HEK293 (cell line): ENCODE data around the gene ATP5F1D.

Experiments used
- BCL11A ChIP-seq: fragments of 450-650 bp; formaldehyde crosslinking; IDR thresholded peaks from 2 replicates; pipeline ENCODE4 v1.5.1; 2016; ENCODE audit warnings: low read depth, missing biosample characterization, missing genetic modification characterization
- BCL6B ChIP-seq: fragments of 450-650 bp; formaldehyde crosslinking; IDR thresholded peaks from 2 replicates; pipeline ENCODE4 v1.5.1; 2017; ENCODE audit warnings: missing biosample characterization, missing genetic modification characterization
- EGR2 ChIP-seq: fragments of 450-650 bp; formaldehyde crosslinking; IDR thresholded peaks from 2 replicates; pipeline ENCODE4 v1.5.1; 2016; ENCODE audit warnings: low read depth, missing biosample characterization, missing genetic modification characterization
- MZF1 ChIP-seq: fragments of 450-650 bp; formaldehyde crosslinking; IDR thresholded peaks from 2 replicates; pipeline ENCODE4 v1.5.1; 2017; ENCODE audit warnings: missing biosample characterization, missing genetic modification characterization, borderline replicate concordance
- PRDM10 ChIP-seq: fragments of 450-650 bp; formaldehyde crosslinking; IDR thresholded peaks from 2 replicates; pipeline ENCODE4 v1.5.1; 2016; ENCODE audit warnings: missing biosample characterization, missing genetic modification characterization
- SP3 ChIP-seq: fragments of 450-650 bp; formaldehyde crosslinking; IDR thresholded peaks from 2 replicates; pipeline ENCODE4 v1.5.1; 2016; ENCODE audit warnings: missing biosample characterization, missing genetic modification characterization
- SP7 ChIP-seq: fragments of 450-650 bp; formaldehyde crosslinking; IDR thresholded peaks from 2 replicates; pipeline ENCODE4 v1.5.1; 2016; ENCODE audit warnings: missing biosample characterization, missing genetic modification characterization
- YY1 ChIP-seq: fragments of 450-650 bp; formaldehyde crosslinking; IDR thresholded peaks from 2 replicates; pipeline ENCODE4 v1.5.1; 2018; ENCODE audit warnings: missing biosample characterization, missing genetic modification characterization
- YY2 ChIP-seq: fragments of 450-650 bp; formaldehyde crosslinking; IDR thresholded peaks from 2 replicates; pipeline ENCODE4 v1.5.1; 2016; ENCODE audit warnings: missing biosample characterization, missing genetic modification characterization
- ZBTB10 ChIP-seq: fragments of 450-650 bp; formaldehyde crosslinking; IDR thresholded peaks from 2 replicates; pipeline ENCODE4 v1.5.1; 2016; ENCODE audit warnings: missing biosample characterization, missing genetic modification characterization
- ZBTB20 ChIP-seq: fragments of 450-650 bp; formaldehyde crosslinking; IDR thresholded peaks from 2 replicates; pipeline ENCODE4 v1.5.1; 2016; ENCODE audit warnings: missing biosample characterization, missing genetic modification characterization
- ZIC2 ChIP-seq: fragments of 450-650 bp; formaldehyde crosslinking; IDR thresholded peaks from 2 replicates; pipeline ENCODE4 v1.5.1; 2016; ENCODE audit warnings: missing biosample characterization, missing genetic modification characterization
- ZNF335 ChIP-seq: fragments of 450-650 bp; formaldehyde crosslinking; conservative IDR thresholded peaks from 2 replicates; pipeline ENCODE4 v1.5.1; 2016; ENCODE audit warnings: missing biosample characterization, missing genetic modification characterization
- ZNF473 ChIP-seq: fragments of 450-650 bp; formaldehyde crosslinking; IDR thresholded peaks from 2 replicates; pipeline ENCODE4 v1.5.1; 2017; ENCODE audit warnings: missing biosample characterization, missing genetic modification characterization
- ZNF48 ChIP-seq: fragments of 450-650 bp; formaldehyde crosslinking; IDR thresholded peaks from 2 replicates; pipeline ENCODE4 v1.5.1; 2016; ENCODE audit warnings: missing biosample characterization, missing genetic modification characterization
- ZNF518A ChIP-seq: fragments of 450-650 bp; formaldehyde crosslinking; conservative IDR thresholded peaks from 2 replicates; pipeline ENCODE4 v1.5.1; 2016; ENCODE audit warnings: low read depth, missing biosample characterization, missing genetic modification characterization
- ZNF521 ChIP-seq: fragments of 450-650 bp; formaldehyde crosslinking; IDR thresholded peaks from 2 replicates; pipeline ENCODE4 v1.5.1; 2017; ENCODE audit warnings: missing biosample characterization, mild to moderate bottlenecking, missing genetic modification characterization
- ZNF580 ChIP-seq: fragments of 450-650 bp; formaldehyde crosslinking; IDR thresholded peaks from 2 replicates; pipeline ENCODE4 v1.5.1; 2016; ENCODE audit warnings: missing biosample characterization, missing genetic modification characterization
- ZNF596 ChIP-seq: fragments of 450-650 bp; IDR thresholded peaks from 2 replicates; pipeline ENCODE4 v1.5.0; 2018; ENCODE audit warnings: missing biosample characterization, mild to moderate bottlenecking, missing genetic modification characterization, moderate library complexity
- ZNF621 ChIP-seq: fragments of 450-650 bp; formaldehyde crosslinking; IDR thresholded peaks from 2 replicates; pipeline ENCODE4 v1.5.1; 2017; ENCODE audit warnings: missing biosample characterization, missing genetic modification characterization
- ZNF629 ChIP-seq: fragments of 450-650 bp; formaldehyde crosslinking; IDR thresholded peaks from 2 replicates; pipeline ENCODE4 v1.5.1; 2017; ENCODE audit warnings: missing biosample characterization, missing genetic modification characterization
- ZNF677 ChIP-seq: fragments of 450-650 bp; IDR thresholded peaks from 2 replicates; pipeline ENCODE4 v1.5.0; 2018; ENCODE audit warnings: missing biosample characterization, mild to moderate bottlenecking, missing genetic modification characterization, moderate library complexity
- ZNF692 ChIP-seq: fragments of 450-650 bp; formaldehyde crosslinking; IDR thresholded peaks from 2 replicates; pipeline ENCODE4 v1.5.1; 2016; ENCODE audit warnings: missing biosample characterization, missing genetic modification characterization
- ZNF776 ChIP-seq: fragments of 450-650 bp; formaldehyde crosslinking; IDR thresholded peaks from 2 replicates; pipeline ENCODE4 v1.5.0; 2017; ENCODE audit warnings: missing biosample characterization, missing genetic modification characterization, borderline replicate concordance
- ZNF785 ChIP-seq: fragments of 450-650 bp; formaldehyde crosslinking; IDR thresholded peaks from 2 replicates; pipeline ENCODE4 v1.5.1; 2016; ENCODE audit warnings: missing biosample characterization, missing genetic modification characterization

The ATP5F1D gene

GRCh38 chr19:1275976-1276627 is 34.6 kb downstream of the ATP5F1D start (continued):
- TF ChIP-seq ZNF518A (tag by site-specific recombination) (no peak), PRDM10 (tag by site-specific recombination) (peak; percentile 30; the same call in 1 of the 2 replicates), ZBTB10 (peak; percentile 69; the same call in 1 of the 2 replicates), YY1 (no peak), ZNF596 (tag by site-specific recombination) (0 out of 2 replicates have a peak, but pooled peaks have one; percentile 20), EGR2 (tag by site-specific recombination) (peak; percentile 97; the same call in 1 of the 2 replicates), MZF1 (tag by site-specific recombination) (no peak), YY2 (tag by site-specific recombination) (no peak), ZIC2 (peak; percentile 43; the same call in 1 of the 2 replicates), SP7 (tag by site-specific recombination) (peak; percentile 68), ZNF580 (no peak), ZNF692 (tag by site-specific recombination) (peak; percentile 99), ZNF335 (peak; percentile 97), ZNF48 (tag by site-specific recombination) (no peak), ZBTB20 (tag by site-specific recombination) (peak; percentile 77; the same call in 1 of the 2 replicates), ZNF621 (tag by site-specific recombination) (no peak), ZNF677 (0 out of 2 replicates have a peak, but pooled peaks have one; percentile 3), SP3 (tag by site-specific recombination) (peak; percentile 86), ZNF473 (tag by site-specific recombination) (no peak), ZNF629 (tag by site-specific recombination) (peak; percentile 28; the same call in 1 of the 2 replicates), ZNF776 (tag by site-specific recombination) (no peak), ZNF521 (tag by site-specific recombination) (no peak), BCL11A (0 out of 2 replicates have a peak, but pooled peaks have one; percentile 47), ZNF785 (tag by site-specific recombination) (no peak), BCL6B (tag by site-specific recombination) (no peak)
